OCI-LY3 (cell line): ENCODE measurements around the gene SUN3.

Experiments
- CTCF ChIP-seq: fragments of 200-600, 300-600 bp; sonication (generic); IDR thresholded peaks from 2 replicates; pipeline ENCODE4 v1.5.1; 2014; ENCODE audit warnings: antibody characterized with exemption, low read length, low read depth
- EZH2phosphoT487 ChIP-seq: fragments of 200-600 bp; shearing (Covaris generic); IDR thresholded peaks from 2 replicates; pipeline ENCODE4 v1.6.1; 2018; ENCODE audit warnings: antibody characterized with exemption, mixed run types, low read depth

DNA sequence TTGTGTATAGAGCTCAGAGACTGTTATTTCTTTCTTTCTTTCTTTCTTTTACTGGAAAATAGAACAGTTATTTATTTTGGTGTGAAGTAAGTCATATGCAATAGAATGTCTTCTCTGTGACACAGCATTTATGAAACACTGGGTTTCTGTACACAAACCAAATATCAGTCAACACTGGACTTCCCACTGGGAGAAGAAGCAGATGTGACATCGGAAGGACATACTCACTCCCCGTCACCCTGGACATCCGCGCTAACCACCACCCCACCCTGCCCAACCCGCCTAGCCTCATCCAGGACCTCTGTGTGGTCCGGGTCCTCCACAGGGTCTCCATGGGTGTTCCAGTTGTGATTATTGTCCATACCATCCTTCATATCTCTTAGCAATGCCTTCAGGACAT lies 22.0 kb downstream of the SUN3 start:
- no peak for TF ChIP-seq EZH2phosphoT487
- no peak for TF ChIP-seq CTCF
